Stimulated activated CD4-positive, alpha-beta T cell treated with anti-CD3 and anti-CD28 coated beads, Interleukin-2, amount 100 ng/mL, for 4 hours (primary cell): ENCODE results near the gene TRAPPC2L.

ENCODE experiments used
- DNase-seq: peaks from one replicate; pipeline ENCODE4 v3.0.0-alpha.2; 2020; ENCODE audit warnings: low read depth

TRAPPC2L gene

GRCh38 chr16:88909431-88910210, 52.7 kb downstream of the TRAPPC2L start:
- DNase-seq = no peak

- DNase-seq = no peak
These were observed 53.6 kb downstream of the TRAPPC2L start for GRCh38 chr16:88910284-88911135.

- no peak for DNase-seq
These were observed 54.4 kb downstream of the TRAPPC2L start for GRCh38 chr16:88911136-88911945.

GRCh38 chr16:88911946-88912310, 55.0 kb downstream of the TRAPPC2L start:
- DNase-seq = no peak
